Gastroesophageal sphincter (tissue), 3 donors: ENCODE results near the gene MYL11.

Experiments used
- POLR2A ChIP-seq, 2 donors: fragments of 450-650 bp; IDR thresholded peaks; one replicate each; pipeline ENCODE4 v1.6.1; 2017; ENCODE audit warnings: antibody characterized with exemption in 2 of 2, mild to moderate bottlenecking in 2 of 2, moderate library complexity in 1 of 2
- TF ChIP-seq, protein P1 (sequence below), 4 experiments: fragments of 200-600 bp in 2 of 4; fragments of 450-650 bp in 2 of 4; sonication (generic) in 1 of 4; IDR thresholded peaks; one replicate each; pipeline ENCODE4 v1.5.1; 2017 to 2019; ENCODE audit warnings: antibody characterized with exemption in 4 of 4, mild to moderate bottlenecking in 2 of 4, moderate library complexity in 2 of 4

DNA sequence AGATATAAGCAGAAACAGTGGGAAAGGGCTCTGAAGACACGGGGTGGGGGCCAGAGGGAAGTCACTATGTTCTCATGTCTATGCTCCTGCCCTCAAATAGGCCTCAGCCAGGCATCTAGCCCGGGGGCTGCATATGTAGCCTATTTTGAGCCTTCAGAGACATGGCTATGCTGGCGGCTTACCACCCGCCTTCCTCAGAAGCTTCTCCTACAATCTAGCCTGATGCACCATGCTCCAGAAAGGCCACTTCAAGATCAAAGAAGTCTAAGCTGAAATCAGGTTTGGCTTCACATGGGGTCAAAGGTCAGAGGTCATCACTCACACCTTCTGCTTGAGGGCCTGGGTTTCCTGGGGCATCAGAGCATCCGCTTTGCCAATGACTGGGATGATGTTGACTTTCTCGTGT lies 6.2 kb downstream of the MYL11 start:
- no peak for TF ChIP-seq POLR2A (IDR thresholded peaks at IDR 0.05)
- TF ChIP-seq, protein P1, sequence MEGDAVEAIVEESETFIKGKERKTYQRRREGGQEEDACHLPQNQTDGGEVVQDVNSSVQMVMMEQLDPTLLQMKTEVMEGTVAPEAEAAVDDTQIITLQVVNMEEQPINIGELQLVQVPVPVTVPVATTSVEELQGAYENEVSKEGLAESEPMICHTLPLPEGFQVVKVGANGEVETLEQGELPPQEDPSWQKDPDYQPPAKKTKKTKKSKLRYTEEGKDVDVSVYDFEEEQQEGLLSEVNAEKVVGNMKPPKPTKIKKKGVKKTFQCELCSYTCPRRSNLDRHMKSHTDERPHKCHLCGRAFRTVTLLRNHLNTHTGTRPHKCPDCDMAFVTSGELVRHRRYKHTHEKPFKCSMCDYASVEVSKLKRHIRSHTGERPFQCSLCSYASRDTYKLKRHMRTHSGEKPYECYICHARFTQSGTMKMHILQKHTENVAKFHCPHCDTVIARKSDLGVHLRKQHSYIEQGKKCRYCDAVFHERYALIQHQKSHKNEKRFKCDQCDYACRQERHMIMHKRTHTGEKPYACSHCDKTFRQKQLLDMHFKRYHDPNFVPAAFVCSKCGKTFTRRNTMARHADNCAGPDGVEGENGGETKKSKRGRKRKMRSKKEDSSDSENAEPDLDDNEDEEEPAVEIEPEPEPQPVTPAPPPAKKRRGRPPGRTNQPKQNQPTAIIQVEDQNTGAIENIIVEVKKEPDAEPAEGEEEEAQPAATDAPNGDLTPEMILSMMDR (IDR thresholded peaks at IDR 0.05), result no peak
